H1 (cell line): ENCODE measurements around the gene DNAI2. TPM values are rescaled to one million over a fixed set of nuclear protein-coding genes. Genes with fewer than 3 reads are reported as not detected.

ENCODE experiments used
- BCL11A ChIP-seq, 2 experiments: IDR thresholded peaks; one replicate each; pipeline ENCODE4 v1.6.1; 2011; ENCODE audit warnings: low read depth in 2 of 2, low read length in 2 of 2, mild to moderate bottlenecking in 2 of 2
- E2F6 ChIP-seq: IDR thresholded peaks from 2 replicates; pipeline ENCODE4 v1.6.1; 2012; ENCODE audit warnings: inconsistent platforms
- POLR2AphosphoS5 ChIP-seq: IDR thresholded peaks from 2 replicates; pipeline ENCODE4 v1.6.1; 2011; ENCODE audit warnings: low read depth, low read length
- polyA plus RNA-seq, 7 experiments: library from polyadenylated mRNA; depleted of rRNA in 3 of 7; stranded (reverse) in 5 of 7; unstranded in 2 of 7; fragments of >200 nt in 5 of 7; fragments of 200-250 nt in 2 of 7; gene quantifications; 1 replicate in 5 of 7; 2 replicates in 1 of 7; 4 replicates in 1 of 7; pipeline versions ENCODE4 v1.2.1 to v1.2.3, GENCODE V29; 2011 to 2013; ENCODE audit warnings: missing spikeins in 2 of 7, mixed read lengths in 2 of 7
- total RNA-seq: library from RNA; stranded (reverse); fragmentation: NEBNext Ultra II Directional; extraction: Animal tissue kit (Norgen Biotek cat#: 25700); gene quantifications from 2 replicates; pipeline ENCODE4 v1.2.1, GENCODE V29; 2021
- TF ChIP-seq, protein P1 (sequence below): IDR thresholded peaks from 2 replicates; pipeline ENCODE4 v1.6.1; 2012; ENCODE audit warnings: low read length, inconsistent platforms

DNAI2 gene
- total and polyA plus RNA-seq, 2 of the 8 experiments (the other 6 are each of a cell fraction or from before 2014, with no cell fraction given): 0.08 to 0.15 TPM

- no peak for TF ChIP-seq BCL11A (IDR thresholded peaks at IDR 0.05; ENCODE audit: low read depth in 2 of 2, low read length in 2 of 2)
- TF ChIP-seq, protein P1, sequence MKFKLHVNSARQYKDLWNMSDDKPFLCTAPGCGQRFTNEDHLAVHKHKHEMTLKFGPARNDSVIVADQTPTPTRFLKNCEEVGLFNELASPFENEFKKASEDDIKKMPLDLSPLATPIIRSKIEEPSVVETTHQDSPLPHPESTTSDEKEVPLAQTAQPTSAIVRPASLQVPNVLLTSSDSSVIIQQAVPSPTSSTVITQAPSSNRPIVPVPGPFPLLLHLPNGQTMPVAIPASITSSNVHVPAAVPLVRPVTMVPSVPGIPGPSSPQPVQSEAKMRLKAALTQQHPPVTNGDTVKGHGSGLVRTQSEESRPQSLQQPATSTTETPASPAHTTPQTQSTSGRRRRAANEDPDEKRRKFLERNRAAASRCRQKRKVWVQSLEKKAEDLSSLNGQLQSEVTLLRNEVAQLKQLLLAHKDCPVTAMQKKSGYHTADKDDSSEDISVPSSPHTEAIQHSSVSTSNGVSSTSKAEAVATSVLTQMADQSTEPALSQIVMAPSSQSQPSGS: no peak
- peak; percentile 44 for TF ChIP-seq E2F6
- TF ChIP-seq POLR2AphosphoS5: no peak
- TF ChIP-seq, all 59 proteins: peak for 15
These were observed 80.1 kb downstream of the DNAI2 start (continued) for GRCh38 chr17:74354123-74354522.
